ENCODE results near the gene UPK3A. TPM values are rescaled to one million over a fixed set of nuclear protein-coding genes. Genes with fewer than 3 reads are reported as not detected.

UPK3A gene
- total and polyA plus RNA-seq, 2 of the 8 experiments (the other 6 are each of a cell fraction or from before 2014, with no cell fraction given), result 0.35 to 1.7 TPM

- peaks cover 0 to 12% (median 11%) of the 10 kb centered on the region in 4 experiments; a peak in 5 of 7 replicates for H3K4me1 ChIP-seq (replicated peaks in 1 of 4; ENCODE audit: control insufficient read depth in 3 of 4, insufficient read depth in 4 of 4, low read length in 3 of 4)
- no peak overlapping the region for H3K9ac ChIP-seq (replicated peaks in 1 of 4; ENCODE audit: extremely low read depth in 1 of 4, low read depth in 3 of 4, low read length in 3 of 4)
- H4K8ac ChIP-seq (ENCODE audit: extremely low read depth, insufficient read depth, low read length), result no peak overlapping the region
- H3K9me3 ChIP-seq (ENCODE audit: insufficient read depth in 2 of 2, low read depth in 1 of 2, low read length in 1 of 2), result no peaks in the 10 kb centered on the region
- CTCF ChIA-PET (ENCODE audit: partially characterized antibody), result interaction anchor here (4.9 kb wide), 1 partner anchor 26 kb away, joined by 25 read pairs; no protein-coding TSS in a partner anchor
- H2BK12ac ChIP-seq (ENCODE audit: low read depth, low read length), result no peak overlapping the region
- peaks cover 9 to 16% of the 10 kb centered on the region in 2 experiments for H4K20me1 ChIP-seq (replicated peaks in 1 of 2; ENCODE audit: control insufficient read depth in 1 of 2, insufficient read depth in 2 of 2, low read length in 2 of 2)
- POLR2A ChIA-PET (ENCODE audit: partially characterized antibody), result interaction anchor here (1.8 to 3.1 kb wide), 2 partner anchors 10 to 43 kb away, joined by 5 to 10 read pairs; no protein-coding TSS in a partner anchor
- H4K91ac ChIP-seq (replicated peaks; ENCODE audit: insufficient read length, low read length), result no peak overlapping the region
- no peak overlapping the region for H2BK15ac ChIP-seq (ENCODE audit: low read length)
- no peak overlapping the region for H3K14ac ChIP-seq (ENCODE audit: insufficient read length)
- H3K36me3 ChIP-seq (ENCODE audit: control insufficient read depth in 2 of 4, insufficient read depth in 4 of 4, low read length in 3 of 4), result no peaks in the 10 kb centered on the region
- H3K27ac ChIP-seq (ENCODE audit: low read depth, low read length), result no peak overlapping the region
- H2BK120ac ChIP-seq (replicated peaks; ENCODE audit: low read depth, low read length), result no peak overlapping the region
- no peak overlapping the region for H3K4ac ChIP-seq (replicated peaks; ENCODE audit: insufficient read length, low read depth, low read length)
- no peak overlapping the region for H3K18ac ChIP-seq (ENCODE audit: extremely low read depth, low read length)
- H3K23ac ChIP-seq (ENCODE audit: insufficient read length), result no peak overlapping the region
- H2BK20ac ChIP-seq (ENCODE audit: low read length), result no peak overlapping the region
- H3K23me2 ChIP-seq (ENCODE audit: low read depth, low read length), result peaks cover 7% of the 10 kb centered on the region; the same call in 1 of the 2 replicates
- 88% methylated on average over 20 of the region's 20 CpGs; no CpG with 5 or more reads in 1 of the 2 experiments for WGBS, 2 experiments (ENCODE audit: extremely low coverage in 1 of 2, insufficient coverage in 1 of 2, insufficient read length in 1 of 2, insufficient replicate concordance in 2 of 2, low coverage in 1 of 2, low lambda C conversion rate in 2 of 2, missing lambda C conversion rate in 1 of 2)
- H3K79me1 ChIP-seq (ENCODE audit: low read depth, low read length), result peaks cover 2% of the 10 kb centered on the region; the same call in 1 of the 2 replicates
- DNase-seq (ENCODE audit: low read depth in 1 of 2, low spot score in 2 of 2) (no peak), FAIRE-seq (no peak)
- TF ChIP-seq JUN (IDR thresholded peaks at IDR 0.05; ENCODE audit: low read depth, low read length) (no peak), PHF8 (conservative IDR thresholded peaks at IDR 0.05; ENCODE audit: low read depth, low read length) (no peak), SAP30 (IDR thresholded peaks at IDR 0.05; ENCODE audit: insufficient read depth, insufficient replicate concordance, low read length) (no peak), SUZ12 (IDR thresholded peaks at IDR 0.05; ENCODE audit: low read length) (no peak), BCL11A (IDR thresholded peaks at IDR 0.05; ENCODE audit: low read depth in 2 of 2, low read length in 2 of 2) (no peak), NRF1 (IDR thresholded peaks at IDR 0.05; ENCODE audit: low read depth, low read length) (no peak), JUND (IDR thresholded peaks at IDR 0.05; ENCODE audit: low read length) (no peak)
- H4K5ac ChIP-seq (ENCODE audit: insufficient read length, low read depth, low read length), result no peak overlapping the region
- no peak overlapping the region for H3K4me2 ChIP-seq (ENCODE audit: insufficient read depth in 1 of 2, low read depth in 2 of 2, low read length in 2 of 2)
- H3K79me2 ChIP-seq (ENCODE audit: control insufficient read depth in 1 of 2, insufficient read depth in 2 of 2, low read length in 2 of 2), result peaks cover 0 to 3% of the 10 kb centered on the region in 2 experiments; a peak in 1 of 4 replicates
- peak overlapping the region; percentile 24; the same call in 1 of the 2 replicates for H2BK5ac ChIP-seq (ENCODE audit: low read depth, low read length)
- H3K4me3 ChIP-seq (ENCODE audit: extremely low read depth in 1 of 4, insufficient read depth in 2 of 4, low read depth in 3 of 4, low read length in 4 of 4), result no peak overlapping the region
- no peak overlapping the region for H3K56ac ChIP-seq (replicated peaks; ENCODE audit: insufficient read length, low read depth, low read length)
- peaks cover 0 to 7% (median 3%) of the 10 kb centered on the region in 4 experiments; a peak in 4 of 7 replicates for H3K27me3 ChIP-seq (replicated peaks in 1 of 4; ENCODE audit: control insufficient read depth in 3 of 4, extremely low read depth in 1 of 4, insufficient read depth in 3 of 4, low read length in 3 of 4)
- H2AFZ ChIP-seq (ENCODE audit: low read length), result no peak overlapping the region
- H2AK5ac ChIP-seq (ENCODE audit: low read depth, low read length), result no peak overlapping the region
Observed at GRCh38 chr22:45235851-45236342, 48.9 kb upstream of the UPK3A start.
